Activated T-cell treated with anti-CD3 and anti-CD28 coated beads for 24 hours (primary cell): Measurements from ENCODE around the gene GRIN3B.
"Not testable (repeated sequence)": the region's sequence is repeated elsewhere in the genome, so short reads cannot be mapped to it uniquely, and the experiment has no call there.

Experiments used
- DNase-seq: peaks from one replicate; pipeline ENCODE4 v3.0.0-alpha.2; 2020; ENCODE audit warnings: low read depth

GRIN3B gene

DNA sequence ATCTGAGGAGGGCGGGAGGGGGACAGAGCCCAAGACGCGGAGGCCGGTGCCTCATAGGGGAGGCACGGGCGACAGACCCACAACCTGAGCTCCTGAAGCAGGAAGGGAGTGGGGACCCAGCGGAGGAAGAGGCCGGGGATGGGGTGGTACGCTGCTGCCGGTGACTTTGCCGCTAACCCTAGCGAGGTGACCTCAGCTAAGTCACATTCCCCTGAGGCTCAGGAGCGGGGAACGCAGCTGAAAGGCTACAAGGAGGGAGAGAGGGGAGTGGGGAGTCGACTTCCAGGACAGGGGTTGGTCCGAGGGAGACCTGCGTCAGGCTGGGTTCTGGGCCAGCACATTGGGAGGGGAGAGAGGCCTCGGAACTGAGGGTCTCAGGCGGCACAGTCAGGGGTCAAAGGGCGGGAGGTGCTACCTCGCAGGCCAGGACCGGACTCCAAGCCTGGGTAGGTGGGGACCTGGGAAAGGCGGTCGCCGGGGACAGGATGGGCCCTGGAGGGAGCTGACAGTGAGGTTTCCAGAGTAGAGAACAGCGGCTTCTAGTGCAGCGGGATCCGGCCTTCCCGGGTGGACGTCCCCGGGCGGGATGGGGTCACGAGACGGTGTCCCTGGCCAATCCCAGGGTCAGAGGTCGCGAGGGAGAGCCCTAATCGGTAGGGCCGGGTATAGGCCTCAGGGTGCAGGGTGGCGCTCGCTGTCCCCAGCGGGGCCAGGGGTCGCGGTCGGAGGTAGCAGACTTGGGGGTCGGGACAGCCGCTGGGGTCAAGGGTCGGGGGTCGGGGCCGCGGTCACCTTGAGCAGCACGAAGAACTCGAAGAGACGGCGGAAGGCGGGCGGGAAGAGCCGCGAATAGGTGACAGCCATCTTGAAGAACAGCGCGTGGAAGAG is 20.0 kb downstream of the GRIN3B start:
- no peak for DNase-seq

DNA sequence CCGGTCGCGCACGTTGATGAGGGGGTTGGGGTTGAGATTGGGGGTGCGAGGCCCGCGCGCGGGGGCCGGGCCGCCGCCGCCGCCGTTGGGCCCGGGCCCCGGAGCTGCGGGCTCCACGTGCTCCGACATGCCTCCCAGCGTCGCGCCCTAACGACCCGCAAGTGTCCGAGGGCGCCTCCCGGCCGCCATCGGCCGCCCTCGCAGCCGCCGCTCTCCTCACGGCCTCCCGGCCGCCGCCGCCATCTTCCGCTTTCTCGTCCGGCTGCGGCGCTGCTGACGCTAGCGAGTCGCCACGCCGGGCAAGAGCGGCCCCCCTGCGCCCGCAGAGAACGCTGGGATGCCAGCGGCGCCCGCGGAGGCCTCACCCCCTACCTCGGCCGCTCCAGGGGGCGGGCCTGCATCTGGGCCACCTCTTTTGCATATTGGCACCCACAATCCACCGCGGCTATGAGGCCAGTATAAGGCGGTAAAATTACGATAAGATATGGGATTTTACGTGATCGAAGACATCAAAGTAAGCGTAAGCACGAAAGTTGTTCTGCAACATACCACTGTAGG is 20.7 kb downstream of the GRIN3B start, which contains the start of gene TMEM259:
Gene TMEM259, minus strand, starts transcription at position 256 of the 558 bp plus-strand sequence. Its CDS starts 127 bp downstream, at position 129.
- peak; percentile 96 for DNase-seq

DNA sequence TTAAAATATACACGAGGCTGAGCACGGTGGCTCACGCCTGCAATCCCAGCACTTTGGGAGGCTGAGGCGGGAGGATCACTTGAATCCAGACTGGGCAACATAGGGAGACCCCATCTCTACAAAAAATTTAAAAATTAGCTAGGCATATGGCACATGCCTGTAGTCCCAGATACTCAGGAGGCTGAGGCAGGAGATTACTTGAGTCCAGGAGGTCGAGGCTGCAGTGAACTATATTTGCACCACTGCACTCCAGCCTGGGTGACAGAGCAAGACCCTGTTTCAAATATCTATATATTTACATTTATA is 23.6 kb downstream of the GRIN3B start:
- DNase-seq, result not testable (repeated sequence)

DNA sequence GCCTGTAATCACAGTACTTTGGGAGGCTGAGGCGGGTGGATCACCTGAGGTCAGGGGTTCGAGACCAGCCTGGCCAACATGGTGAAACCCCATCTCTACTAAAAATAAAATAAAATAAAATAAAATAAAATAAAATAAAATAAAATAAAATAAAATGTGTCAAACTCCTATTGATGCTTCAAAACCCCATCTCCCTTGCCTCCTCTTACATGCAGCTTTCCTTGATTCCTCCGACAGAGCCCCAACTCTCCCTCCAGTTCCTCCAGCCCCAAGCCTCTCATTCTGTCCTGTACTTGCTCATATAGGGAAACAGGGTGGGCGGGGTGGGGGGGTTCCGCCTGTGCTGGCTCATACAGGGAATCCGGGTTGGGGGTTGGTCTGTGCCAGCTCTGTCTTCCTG is 24.9 kb downstream of the GRIN3B start:
- DNase-seq, result not testable (repeated sequence)

DNA sequence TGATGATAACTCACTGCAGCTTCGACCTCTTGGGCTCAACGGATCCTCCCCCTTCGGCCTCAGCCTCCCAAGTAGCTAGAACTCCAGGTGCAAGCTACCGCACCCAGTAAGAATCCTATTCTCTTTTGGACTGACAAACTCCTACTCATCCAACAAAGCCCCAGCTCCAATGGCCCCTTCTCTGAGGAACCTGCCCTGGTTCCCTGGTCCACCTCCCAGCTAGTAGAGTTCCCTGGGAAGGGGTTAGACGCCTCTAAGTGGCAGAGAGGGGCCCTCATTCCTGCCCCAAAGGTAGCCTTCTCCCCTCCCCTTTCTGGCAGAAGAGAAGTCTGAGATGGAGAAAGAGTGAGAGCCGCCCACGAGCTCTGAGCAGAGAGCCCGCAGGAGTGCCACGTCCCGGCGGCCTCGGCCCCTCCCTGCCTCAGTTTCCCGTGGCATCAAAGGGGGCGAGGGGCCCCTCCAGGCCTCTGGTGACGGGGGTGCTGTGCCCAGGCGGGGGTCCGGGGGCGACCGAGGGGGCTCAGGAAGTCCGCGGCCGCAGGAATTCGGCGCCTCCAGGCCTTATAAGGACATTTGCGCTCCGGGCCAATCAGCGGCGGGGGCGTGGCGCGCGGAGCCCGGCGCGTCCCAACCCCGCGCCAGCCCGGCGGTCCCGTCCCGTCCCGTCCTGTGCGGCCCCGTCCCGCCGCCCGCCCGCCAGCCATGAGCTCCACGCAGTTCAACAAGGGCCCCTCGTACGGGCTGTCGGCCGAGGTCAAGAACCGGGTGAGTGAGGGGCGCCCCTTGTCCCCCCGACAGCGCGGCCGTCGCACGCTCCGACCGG is 26.0 kb downstream of the GRIN3B start, which contains the start of gene CNN2:
Gene CNN2, plus strand, starts transcription at position 649 of the 823 bp plus-strand sequence. Its CDS starts 54 bp downstream, at position 703.
- peak; percentile 58 for DNase-seq

DNA sequence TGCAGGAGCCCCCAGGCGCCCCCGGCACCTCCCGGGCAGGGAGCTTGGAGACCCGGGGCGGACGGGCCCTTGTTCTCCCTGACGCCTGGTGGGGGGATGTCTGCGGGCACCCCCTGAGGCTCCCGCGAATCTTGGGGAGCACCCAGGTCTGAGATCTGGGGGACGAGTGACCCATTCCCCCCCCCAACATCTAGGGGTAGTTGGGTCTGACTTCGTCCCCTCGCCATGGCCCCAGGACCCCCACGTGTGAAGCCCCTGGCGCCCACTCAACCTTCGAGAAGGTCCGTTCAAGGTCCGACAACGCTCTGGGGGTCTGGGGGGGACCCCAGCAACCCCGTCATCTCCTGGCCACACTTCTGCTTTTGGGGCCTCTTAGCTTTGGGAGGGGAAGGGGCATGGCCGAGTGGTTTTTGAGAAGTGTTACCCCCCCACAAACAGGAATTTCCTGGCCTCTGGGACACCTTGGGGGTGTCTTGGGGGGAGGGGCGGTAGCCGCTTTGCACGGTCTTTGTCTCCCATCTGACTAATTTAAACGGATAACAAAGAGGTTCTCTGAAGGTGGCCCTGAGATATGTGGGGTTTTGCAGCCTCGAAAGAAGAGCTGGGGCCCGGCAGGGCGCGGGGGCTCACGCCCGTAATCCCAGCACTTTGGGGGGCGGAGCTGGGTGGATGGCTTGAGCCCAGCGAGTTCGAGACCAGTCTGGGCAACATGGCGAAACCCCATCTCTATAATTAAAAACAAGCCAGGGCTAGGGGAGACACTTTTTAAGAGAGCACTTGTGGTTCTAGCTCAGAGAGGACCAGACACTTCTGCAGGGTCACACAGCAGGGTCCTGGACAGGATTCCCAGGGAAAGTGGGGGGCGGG is 26.8 kb downstream of the GRIN3B start:
- no peak for DNase-seq

DNA sequence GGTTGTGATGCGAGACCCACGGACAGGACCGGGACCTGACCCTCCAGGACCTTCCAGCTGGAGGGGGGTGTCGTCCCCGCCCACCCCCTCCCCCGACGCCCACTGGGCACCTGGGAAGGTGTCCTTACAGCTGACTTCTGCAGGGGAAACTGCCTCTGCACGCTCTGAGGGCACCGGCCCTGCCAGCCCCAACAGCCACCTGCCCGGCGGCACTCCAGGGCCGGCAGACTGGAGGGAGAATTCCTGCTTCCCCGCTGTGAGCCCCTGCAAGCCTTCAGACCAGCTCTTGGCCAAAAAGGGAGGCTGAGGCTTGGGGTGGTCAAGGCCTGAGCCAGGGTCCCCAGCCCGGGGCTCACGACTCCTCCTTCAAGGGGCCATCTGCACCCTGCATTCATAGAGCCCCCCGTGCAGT is 27.4 kb downstream of the GRIN3B start:
- DNase-seq, result no peak

DNA sequence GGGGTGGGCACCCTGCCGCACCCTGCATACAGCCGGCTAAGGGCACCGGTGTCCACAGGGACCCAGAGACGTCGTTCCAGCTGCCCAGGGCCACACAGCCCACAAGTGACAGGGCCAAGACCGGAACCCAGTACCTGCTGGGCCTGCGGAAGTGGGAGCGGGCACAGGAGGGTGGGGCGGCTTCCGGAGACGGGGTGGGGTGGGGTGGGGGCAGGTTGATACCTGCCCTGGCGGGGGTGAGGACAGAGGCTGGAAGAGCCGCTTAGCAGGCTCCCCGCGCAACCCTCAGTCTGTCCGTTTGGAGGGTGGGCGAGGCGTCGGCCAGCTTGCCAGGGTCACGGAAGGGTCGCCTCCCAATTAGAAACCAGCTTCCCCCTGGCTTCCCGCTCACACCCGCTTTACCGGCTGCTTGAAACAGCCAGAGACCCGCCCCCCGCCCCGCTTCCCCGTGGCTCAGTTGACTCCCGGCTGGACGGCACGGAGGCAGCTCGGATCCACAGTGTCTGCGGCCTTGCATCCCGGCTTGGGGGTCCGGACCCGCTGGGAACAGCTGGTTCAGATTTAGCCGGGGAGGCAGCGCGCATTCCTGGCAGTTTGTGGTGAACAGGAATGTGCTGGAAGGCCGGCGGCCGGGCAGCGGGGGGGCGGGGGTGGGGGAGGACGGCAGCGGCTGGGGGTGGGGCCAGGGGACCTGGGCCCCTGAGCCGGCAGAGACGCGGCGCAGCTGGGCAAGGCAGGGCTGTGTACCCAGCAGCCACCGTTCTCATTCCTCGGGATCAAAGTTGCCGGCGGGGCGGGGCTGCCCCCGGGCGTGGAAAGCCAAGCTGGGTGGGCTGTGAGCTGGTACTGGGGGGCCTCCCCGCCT is 28.1 kb downstream of the GRIN3B start:
- no peak for DNase-seq

DNA sequence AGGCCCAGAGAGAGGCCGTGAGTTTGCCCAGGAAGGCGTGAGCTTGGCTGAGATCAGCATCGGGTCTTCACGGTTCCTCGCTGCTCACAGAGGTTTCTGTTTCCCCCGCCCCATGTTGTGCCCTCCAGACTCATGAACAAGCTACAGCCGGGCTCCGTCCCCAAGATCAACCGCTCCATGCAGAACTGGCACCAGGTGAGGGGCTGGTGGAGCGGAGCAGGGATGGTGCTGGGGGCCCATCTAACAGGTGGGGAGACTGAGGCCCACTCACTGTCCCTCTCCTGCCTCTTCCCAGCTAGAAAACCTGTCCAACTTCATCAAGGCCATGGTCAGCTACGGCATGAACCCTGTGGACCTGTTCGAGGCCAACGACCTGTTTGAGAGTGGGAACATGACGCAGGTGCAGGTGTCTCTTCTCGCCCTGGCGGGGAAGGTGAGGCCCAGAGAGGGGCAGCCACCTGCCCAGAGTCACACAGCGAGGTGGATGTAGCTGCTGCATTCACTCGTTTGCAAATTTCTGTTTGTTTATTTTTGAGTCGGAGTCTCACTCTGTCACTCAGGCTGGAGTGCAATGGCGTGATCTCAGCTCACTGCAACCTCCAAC is 32.1 kb downstream of the GRIN3B start:
- no peak for DNase-seq

DNA sequence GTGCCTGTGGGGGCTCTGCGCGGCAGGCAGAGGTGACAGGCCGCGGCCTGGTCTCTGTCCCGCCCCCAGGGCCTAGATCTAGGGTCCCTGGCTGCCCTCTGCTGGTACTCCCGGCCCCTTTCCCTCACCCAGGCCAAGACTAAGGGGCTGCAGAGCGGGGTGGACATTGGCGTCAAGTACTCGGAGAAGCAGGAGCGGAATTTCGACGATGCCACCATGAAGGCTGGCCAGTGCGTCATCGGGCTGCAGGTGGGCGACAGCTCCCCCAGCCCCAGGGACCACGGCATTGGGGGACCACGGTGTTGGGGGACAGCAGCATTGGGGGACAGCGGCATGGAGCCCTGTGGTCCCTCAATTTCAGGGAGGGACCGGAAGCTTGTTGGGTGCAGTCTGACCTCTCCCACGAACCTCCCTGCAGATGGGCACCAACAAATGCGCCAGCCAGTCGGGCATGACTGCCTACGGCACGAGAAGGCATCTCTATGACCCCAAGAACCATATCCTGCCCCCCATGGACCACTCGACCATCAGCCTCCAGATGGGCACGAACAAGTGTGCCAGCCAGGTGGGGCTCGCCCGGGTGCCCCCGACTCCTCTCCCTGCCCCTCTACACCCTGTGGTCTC is 35.9 kb downstream of the GRIN3B start:
- DNase-seq, result no peak

DNA sequence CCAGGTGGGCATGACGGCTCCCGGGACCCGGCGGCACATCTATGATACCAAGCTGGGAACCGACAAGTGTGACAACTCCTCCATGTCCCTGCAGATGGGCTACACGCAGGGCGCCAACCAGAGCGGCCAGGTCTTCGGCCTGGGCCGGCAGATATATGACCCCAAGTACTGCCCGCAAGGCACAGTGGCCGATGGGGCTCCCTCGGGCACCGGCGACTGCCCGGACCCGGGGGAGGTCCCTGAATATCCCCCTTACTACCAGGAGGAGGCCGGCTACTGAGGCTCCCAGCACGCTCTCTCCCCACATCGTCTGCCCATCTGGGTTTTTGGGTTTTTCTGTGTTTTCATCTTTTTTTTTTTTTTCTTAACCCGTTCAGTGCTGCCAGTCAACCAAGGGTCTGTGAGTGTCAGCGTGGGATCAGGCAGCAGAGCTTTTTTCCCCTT is 37.4 kb downstream of the GRIN3B start:
- no peak for DNase-seq

DNA sequence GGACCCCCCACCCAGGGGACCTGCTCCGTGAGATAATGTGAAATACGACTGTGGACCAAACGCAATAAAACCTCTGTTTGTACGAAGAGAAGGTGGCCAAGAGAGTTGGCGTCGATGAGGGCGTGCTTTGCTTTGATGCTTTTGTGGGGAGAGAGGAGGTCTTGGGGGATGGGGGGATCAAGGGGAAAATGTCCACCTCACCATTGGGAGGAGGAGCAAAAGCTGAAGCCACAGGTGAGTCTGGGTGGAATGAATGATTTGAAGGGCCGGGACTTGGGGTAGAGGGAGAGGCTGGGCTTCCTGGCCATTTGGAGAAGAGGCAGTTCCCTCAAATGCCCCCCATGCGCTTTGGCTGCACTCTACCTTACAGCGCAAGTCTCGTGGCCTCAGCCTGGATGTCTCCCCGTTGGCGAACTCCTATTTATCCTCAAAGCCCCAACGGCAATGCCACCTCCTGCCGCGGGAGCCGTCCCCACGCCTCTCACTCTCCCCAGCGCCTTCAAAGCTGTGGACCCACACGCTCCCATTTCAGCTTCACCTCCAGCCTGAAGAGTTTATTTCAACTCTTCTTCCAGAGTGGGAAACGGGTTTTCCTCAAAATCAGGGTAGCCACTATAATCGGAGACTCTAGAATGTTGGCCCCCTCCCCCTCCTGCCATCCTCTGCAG is 38.9 kb downstream of the GRIN3B start:
- DNase-seq, result no peak

DNA sequence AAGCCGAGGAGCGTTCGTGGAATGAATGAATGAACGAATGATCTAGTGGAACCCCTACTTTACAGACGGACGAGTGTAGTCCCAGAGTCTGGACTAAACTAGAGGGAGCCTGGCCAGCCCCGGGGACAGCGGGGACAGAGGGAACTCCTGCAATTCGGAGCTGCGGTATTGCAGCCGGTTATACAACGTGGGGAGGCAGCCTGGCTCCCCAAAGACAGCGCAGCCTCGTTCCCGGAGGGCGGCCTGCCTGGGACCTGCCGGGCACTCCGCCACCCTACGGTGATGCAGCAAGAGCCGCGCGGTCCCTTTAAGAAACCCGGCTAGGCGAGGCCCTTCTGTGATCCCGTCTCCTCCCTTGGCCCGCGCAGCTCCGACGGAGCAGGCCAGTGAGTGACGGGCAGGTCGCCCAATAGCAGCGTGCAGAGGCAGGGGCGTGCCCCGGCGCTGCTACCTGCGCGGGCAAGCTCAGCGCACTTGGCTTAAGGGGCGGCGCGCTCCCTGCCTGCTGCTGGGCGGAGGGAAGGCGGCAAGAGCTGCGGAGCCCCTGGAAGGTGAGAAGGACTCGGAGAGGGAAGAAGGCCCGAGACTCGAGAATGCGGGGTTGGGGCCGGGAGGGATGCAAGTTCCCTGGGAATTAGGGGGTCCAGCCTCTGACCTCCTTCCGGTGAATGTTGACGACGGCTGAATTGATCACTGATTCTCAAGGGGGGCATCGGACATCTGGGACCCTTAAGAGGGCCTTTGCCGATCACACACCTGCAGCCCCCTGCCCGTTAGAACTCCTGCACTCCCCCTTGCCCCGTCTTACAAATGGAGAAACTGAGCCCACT is 39.6 kb downstream of the GRIN3B start, which contains the start of gene ABCA7:
Gene ABCA7, plus strand, starts transcription at position 462 of the 830 bp plus-strand sequence. CDS start 1,255 bp downstream, outside the sequence.
- peak; percentile 98 for DNase-seq

DNA sequence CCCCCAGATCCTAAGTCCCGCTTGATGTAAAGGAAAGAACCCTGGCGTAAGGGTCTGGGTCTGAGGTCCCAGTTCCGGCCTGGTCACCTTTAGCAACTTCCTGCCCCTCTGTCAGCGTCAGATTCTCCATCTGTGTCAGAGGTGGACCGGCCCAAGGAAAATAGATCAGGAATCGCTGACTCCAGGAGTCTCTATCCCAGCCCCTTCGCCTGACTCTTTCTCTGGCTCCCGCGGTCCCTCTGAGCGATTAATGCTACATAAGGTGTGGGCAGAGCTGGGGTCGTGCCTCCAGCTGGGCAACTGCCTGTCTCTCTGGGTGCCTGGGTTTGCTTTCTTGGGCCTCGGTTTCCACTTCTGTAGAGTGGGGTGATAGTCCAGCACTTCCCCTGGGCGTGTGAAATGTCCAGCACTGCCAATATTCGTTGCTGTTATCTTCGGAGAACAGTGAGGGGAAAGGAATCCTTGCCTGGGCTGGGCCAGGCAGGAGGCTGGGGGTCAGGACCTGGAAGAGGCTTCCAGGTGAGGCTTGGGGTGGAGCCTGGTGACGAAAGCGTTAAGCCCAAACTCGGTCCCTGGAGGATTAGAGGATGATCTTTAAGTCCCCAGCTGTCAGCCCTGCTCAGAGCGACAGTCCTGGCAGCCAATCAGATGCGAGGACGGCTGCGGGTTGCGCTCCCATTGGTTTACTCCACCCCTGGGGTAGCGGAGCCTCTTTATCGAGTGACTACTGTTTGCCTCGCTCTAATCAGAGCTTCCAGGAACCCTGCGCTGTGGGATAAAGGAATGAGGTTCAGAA is 40.5 kb downstream of the GRIN3B start:
- DNase-seq, result peak; percentile 87

DNA sequence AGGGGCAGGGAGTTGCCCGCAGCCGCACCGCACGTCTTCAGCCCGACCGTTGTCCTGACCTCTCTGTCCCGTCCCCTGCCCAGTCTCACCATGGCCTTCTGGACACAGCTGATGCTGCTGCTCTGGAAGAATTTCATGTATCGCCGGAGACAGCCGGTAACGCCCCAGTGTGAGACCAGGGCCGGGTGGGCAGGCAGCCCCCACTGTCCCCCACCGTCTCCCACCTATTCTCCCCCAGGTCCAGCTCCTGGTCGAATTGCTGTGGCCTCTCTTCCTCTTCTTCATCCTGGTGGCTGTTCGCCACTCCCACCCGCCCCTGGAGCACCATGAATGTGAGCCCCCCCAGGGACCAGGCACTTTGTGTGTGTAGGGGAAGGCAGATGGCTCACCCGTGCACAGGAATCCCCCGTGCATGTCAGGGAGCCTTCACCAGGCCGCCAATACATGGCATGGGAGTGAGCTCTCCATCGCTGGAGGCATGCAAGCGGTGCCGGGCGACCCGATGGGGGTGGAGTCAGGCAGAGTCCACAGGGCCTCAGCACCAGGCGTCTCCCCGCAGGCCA is 41.1 kb downstream of the GRIN3B start:
- no peak for DNase-seq

DNA sequence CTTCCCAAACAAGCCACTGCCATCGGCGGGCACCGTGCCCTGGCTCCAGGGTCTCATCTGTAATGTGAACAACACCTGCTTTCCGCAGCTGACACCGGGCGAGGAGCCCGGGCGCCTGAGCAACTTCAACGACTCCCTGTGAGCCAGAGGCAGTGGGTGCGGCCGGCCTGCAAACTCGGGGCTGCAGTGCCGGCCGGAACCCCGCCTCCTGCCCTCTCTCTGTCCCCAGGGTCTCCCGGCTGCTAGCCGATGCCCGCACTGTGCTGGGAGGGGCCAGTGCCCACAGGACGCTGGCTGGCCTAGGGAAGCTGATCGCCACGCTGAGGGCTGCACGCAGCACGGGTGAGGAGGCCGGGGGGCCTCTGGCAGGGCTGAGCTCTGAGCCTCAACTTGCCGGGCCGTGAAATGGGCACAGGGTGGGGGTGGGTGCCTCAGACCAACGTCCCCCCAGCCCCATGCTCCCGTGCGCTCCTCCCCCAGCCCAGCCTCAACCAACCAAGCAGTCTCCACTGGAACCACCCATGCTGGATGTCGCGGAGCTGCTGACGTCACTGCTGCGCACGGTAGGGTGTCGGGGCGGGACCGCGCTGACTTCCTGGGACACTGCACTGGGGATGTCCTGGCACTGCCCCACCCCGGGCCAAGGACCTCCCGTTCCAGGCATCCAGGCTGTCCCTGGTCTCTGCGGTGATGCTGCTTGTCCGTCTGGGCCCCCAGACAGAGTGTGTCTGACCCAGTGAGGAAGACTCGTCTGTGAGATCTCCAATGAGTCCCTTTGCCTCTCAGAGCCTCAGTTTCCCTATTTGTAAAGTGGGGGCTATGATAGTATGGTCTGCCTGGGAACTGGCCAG is 41.8 kb downstream of the GRIN3B start:
- no peak for DNase-seq
